ENCODE data around the gene CT47C1. TPM values are rescaled to one million over a fixed set of nuclear protein-coding genes. Genes with fewer than 3 reads are reported as not detected.

CT47C1 gene
- total RNA-seq, 1 experiment from 2014 or later, result not detected

- no peak overlapping the region for H2AK5ac ChIP-seq (ENCODE audit: insufficient read length, low read length)
- no peak for TF ChIP-seq CTCF (conservative IDR thresholded peaks at IDR 0.05)
- WGBS (ENCODE audit: extremely low coverage, insufficient read length, low lambda C conversion rate), result no CpG with 5 or more reads among the region's 1 CpG
- H3K18ac ChIP-seq (ENCODE audit: insufficient read length, low read depth, low read length), result no peak overlapping the region
- Mint-ChIP-seq H3K9me3 (peaks cover 29 to 33% of the 10 kb centered on the region in 2 experiments), H3K36me3 (ENCODE audit: insufficient read depth in 1 of 3, low read depth in 3 of 3) (peaks cover 0 to 4% (median 0%) of the 10 kb centered on the region in 3 experiments; a peak in 1 of 7 replicates), H3K27ac (no peak overlapping the region), H3K4me3 (no peak overlapping the region), H3K27me3 (ENCODE audit: low read depth) (peaks cover 4% of the 10 kb centered on the region; the same call in 1 of the 2 replicates), H3K4me1 (no peaks in the 10 kb centered on the region)
- H2AFZ ChIP-seq (ENCODE audit: low read length), result no peak overlapping the region
- no peak overlapping the region for H4K5ac ChIP-seq (ENCODE audit: insufficient read length, low read depth, low read length)
- no peaks in the 10 kb centered on the region for H3K4me1 ChIP-seq (ENCODE audit: insufficient read depth, low read length)
- no peak overlapping the region for H2BK12ac ChIP-seq (ENCODE audit: insufficient read length, low read depth, low read length)
- H3K9me3 ChIP-seq (ENCODE audit: control insufficient read depth, low read depth, low read length), result peaks cover 34% of the 10 kb centered on the region
- no peaks in the 10 kb centered on the region for H3K27me3 ChIP-seq (ENCODE audit: insufficient read depth, low read length)
- no peaks in the 10 kb centered on the region for H3K79me2 ChIP-seq (ENCODE audit: insufficient read depth, low read length)
- H3K4me2 ChIP-seq (ENCODE audit: insufficient read depth, insufficient read length, low read length), result no peak overlapping the region
- no peak overlapping the region for H2BK20ac ChIP-seq (ENCODE audit: low read depth, low read length, poor library complexity, severe bottlenecking)
- H3K56ac ChIP-seq (ENCODE audit: insufficient read length, low read depth, low read length), result no peak overlapping the region
- H3K9ac ChIP-seq (ENCODE audit: extremely low read depth, insufficient read length, low read length), result no peak overlapping the region
- H3K4ac ChIP-seq (ENCODE audit: low read depth, low read length), result no peak overlapping the region
- H3K23ac ChIP-seq (ENCODE audit: insufficient read length, low read depth, low read length), result no peak overlapping the region
- H3T11ph ChIP-seq (ENCODE audit: low read length), result no peak overlapping the region
- H3K27ac ChIP-seq (ENCODE audit: insufficient read length, low read depth, low read length), result no peak overlapping the region
- H2BK15ac ChIP-seq (ENCODE audit: low read depth, low read length), result no peak overlapping the region
- no peak for DNase-seq
- H2BK5ac ChIP-seq (ENCODE audit: insufficient read length, low read length), result no peak overlapping the region
- no peaks in the 10 kb centered on the region for H3K79me1 ChIP-seq (ENCODE audit: insufficient read depth, low read depth, low read length, poor library complexity, severe bottlenecking)
- no peaks in the 10 kb centered on the region for H3K23me2 ChIP-seq (ENCODE audit: insufficient read length, low read depth, low read length, poor library complexity, severe bottlenecking)
- H4K20me1 ChIP-seq (ENCODE audit: control insufficient read depth, insufficient read depth, insufficient read length), result no peaks in the 10 kb centered on the region
- H3K14ac ChIP-seq (ENCODE audit: insufficient read depth, low read length), result no peak overlapping the region
- H4K8ac ChIP-seq (replicated peaks; ENCODE audit: insufficient read length, low read depth, low read length), result no peak overlapping the region
- no peak overlapping the region for H2BK120ac ChIP-seq (ENCODE audit: low read depth, low read length, poor library complexity, severe bottlenecking)
- no peak overlapping the region for H4K91ac ChIP-seq (ENCODE audit: insufficient read length, low read depth, low read length)
Measured at GRCh38 chrX:119069762-119070161, 3.0 kb upstream of the CT47C1 start.
